Measurements from ENCODE around the gene ATG7. TPM values are rescaled to one million over a fixed set of nuclear protein-coding genes. Genes with fewer than 3 reads are reported as not detected.

Gene ATG7
- total RNA-seq, 1 donor from 2014 or later = 61.7 TPM

DNA sequence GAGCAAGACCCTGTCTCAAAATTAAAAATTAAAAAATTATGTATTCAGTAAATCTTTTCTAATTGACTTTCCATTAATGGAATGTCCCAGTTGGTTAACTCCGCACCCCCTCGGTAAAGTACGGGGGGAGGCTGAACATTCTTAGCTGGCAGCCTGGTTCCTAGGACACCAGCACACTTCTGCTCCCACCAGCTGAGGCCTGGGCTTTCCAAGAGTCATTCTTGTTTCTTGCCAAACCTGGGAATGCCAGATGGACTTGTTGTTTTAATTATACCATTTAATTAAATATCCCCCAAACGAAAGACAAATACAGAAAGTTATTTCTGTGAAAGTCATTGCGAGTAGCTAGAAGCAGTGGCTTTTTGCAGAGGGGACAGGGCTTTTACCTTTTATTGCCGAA, 192.2 kb downstream of the ATG7 start:
- intact Hi-C loops (cut with DNase I) = no loop called here
- Histone ChIP-seq H3K4me3 (no peak overlapping the region), H3K36me3 (peaks cover 15% of the 10 kb centered on the region), H3K9me3 (no peaks in the 10 kb centered on the region), H3K27me3 (ENCODE audit: low read depth) (no peaks in the 10 kb centered on the region), H3K4me1 (no peaks in the 10 kb centered on the region), H3K27ac (no peak overlapping the region)
- DNase-seq (no peak), ATAC-seq (no peak)
- TF ChIP-seq CTCF (IDR thresholded peaks at IDR 0.05) = no peak

DNA sequence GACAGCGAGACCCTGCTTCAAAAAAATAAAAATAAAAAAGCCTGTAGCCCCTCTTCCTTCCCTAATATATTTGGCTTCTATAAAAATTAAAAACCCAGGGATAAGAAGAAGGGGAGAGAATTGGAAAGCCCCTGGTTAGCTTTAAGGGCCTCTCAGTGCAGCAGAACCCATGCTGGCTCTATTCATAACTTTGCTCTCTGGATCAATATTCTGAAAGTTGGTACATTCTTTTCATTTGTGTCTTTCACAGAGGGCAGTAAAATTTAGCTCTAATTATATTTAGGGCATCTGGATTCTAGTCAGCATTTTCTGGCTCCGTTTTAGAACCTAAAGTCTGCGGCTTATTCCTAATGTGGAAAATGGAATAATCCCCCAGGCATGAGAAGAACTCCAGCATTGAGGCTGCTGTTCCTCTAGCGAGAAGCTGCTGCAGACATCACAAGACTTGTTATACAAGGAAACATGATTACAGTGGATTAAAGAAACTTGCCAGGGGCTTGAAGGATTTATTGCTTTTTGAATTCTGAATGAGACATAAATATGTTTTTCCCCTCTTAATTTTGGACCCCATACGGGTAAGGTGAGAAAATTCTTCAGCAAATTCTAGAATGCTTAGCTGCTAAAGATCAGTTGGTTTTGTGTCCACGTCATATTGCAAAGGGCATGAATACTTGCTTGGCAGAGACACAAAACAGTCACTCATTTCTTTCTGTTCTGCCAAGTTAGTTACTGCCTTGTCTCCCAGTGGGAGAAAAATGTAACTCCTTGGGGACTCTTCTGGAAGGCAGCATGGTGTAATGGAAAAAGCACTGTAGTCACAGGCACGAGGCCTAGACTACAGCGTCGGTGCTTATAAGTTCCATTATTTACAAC, 193.8 kb downstream of the ATG7 start:
- no peak for DNase-seq
- ATAC-seq = no peak
- intact Hi-C loops (cut with DNase I) = no loop called here
- no peak overlapping the region for H3K4me3 ChIP-seq
- no peaks in the 10 kb centered on the region for H3K9me3 ChIP-seq
- H3K27ac ChIP-seq = peak overlapping the region; percentile 20
- H3K27me3 ChIP-seq (ENCODE audit: low read depth) = no peaks in the 10 kb centered on the region
- no peak for TF ChIP-seq CTCF (IDR thresholded peaks at IDR 0.05)
- H3K36me3 ChIP-seq = peaks cover 15% of the 10 kb centered on the region
- H3K4me1 ChIP-seq = no peaks in the 10 kb centered on the region

GRCh38 chr3:11467875-11468274, 195.7 kb downstream of the ATG7 start:
- H3K4me1 ChIP-seq = no peaks in the 10 kb centered on the region
- no peak for ATAC-seq
- peaks cover 15% of the 10 kb centered on the region for H3K36me3 ChIP-seq
- no peak overlapping the region for H3K27ac ChIP-seq
- no peaks in the 10 kb centered on the region for H3K27me3 ChIP-seq (ENCODE audit: low read depth)
- DNase-seq = no peak
- intact Hi-C loops (cut with DNase I) = no loop called here
- H3K4me3 ChIP-seq = no peak overlapping the region
- no peaks in the 10 kb centered on the region for H3K9me3 ChIP-seq
- TF ChIP-seq CTCF (IDR thresholded peaks at IDR 0.05) = no peak

GRCh38 chr3:11470031-11470853, 198.0 kb downstream of the ATG7 start:
- intact Hi-C loops (cut with DNase I) = no loop called here
- H3K4me3 ChIP-seq = no peak overlapping the region
- no peaks in the 10 kb centered on the region for H3K4me1 ChIP-seq
- no peaks in the 10 kb centered on the region for H3K9me3 ChIP-seq
- no peak for TF ChIP-seq CTCF (IDR thresholded peaks at IDR 0.05)
- no peaks in the 10 kb centered on the region for H3K27me3 ChIP-seq (ENCODE audit: low read depth)
- no peak for DNase-seq
- peaks cover 15% of the 10 kb centered on the region for H3K36me3 ChIP-seq
- no peak for ATAC-seq
- no peak overlapping the region for H3K27ac ChIP-seq

GRCh38 chr3:11475324-11475723, 203.1 kb downstream of the ATG7 start:
- H3K4me3 ChIP-seq = no peak overlapping the region
- DNase-seq = no peak
- no peaks in the 10 kb centered on the region for H3K27me3 ChIP-seq (ENCODE audit: low read depth)
- ATAC-seq = no peak
- no peak for TF ChIP-seq CTCF (IDR thresholded peaks at IDR 0.05)
- intact Hi-C loops (cut with DNase I) = no loop called here
- H3K36me3 ChIP-seq = no peaks in the 10 kb centered on the region
- H3K4me1 ChIP-seq = peaks cover 16% of the 10 kb centered on the region
- no peak overlapping the region for H3K27ac ChIP-seq
- no peaks in the 10 kb centered on the region for H3K9me3 ChIP-seq

Data from lower lobe of right lung (tissue), 2 donors.